Measurements from ENCODE around the gene DCAF11. TPM values are rescaled to one million over a fixed set of nuclear protein-coding genes. Genes with fewer than 3 reads are reported as not detected.

DCAF11 gene
- total and polyA plus RNA-seq, 2 experiments from 2014 or later: 29.1 to 59.8 TPM

DNA sequence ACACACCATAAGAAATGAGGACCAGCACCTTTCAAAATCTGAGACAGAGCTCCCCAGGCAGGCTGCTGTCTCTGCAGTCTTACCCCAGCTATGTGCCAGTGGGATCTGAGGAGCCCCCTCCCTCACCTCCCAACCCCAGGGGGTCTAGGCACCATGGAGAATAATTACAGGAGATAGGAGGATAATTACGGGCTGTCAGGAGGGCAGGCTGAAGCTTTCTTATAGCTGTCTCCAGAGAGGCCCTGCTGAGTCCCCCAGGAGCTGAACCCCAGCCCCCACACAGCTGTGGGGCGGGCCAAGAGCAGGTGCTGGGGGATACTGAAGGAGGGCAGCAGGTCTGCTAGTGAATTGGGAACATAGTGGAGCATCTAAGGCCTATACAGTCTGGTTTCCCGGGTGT, 36.4 kb upstream of the DCAF11 start:
- peaks cover 12% of the 10 kb centered on the region; the same call in 1 of the 2 replicates for H3K27me3 ChIP-seq (replicated peaks; ENCODE audit: insufficient read depth)
- no peaks in the 10 kb centered on the region for H3K79me2 ChIP-seq (ENCODE audit: insufficient read depth)
- 47 to 63% methylated on average over 3 of the region's 3 CpGs for WGBS, 2 experiments (ENCODE audit: low coverage in 1 of 2, low lambda C conversion rate in 2 of 2, missing lambda C conversion rate in 2 of 2)
- H3K4me3 ChIP-seq: no peak overlapping the region
- H3F3A ChIP-seq (ENCODE audit: insufficient read depth): no peaks in the 10 kb centered on the region
- no peaks in the 10 kb centered on the region for H3K36me3 ChIP-seq (ENCODE audit: low read depth)
- no peaks in the 10 kb centered on the region for H3K9me3 ChIP-seq (ENCODE audit: low read depth)
- H3K4me2 ChIP-seq (ENCODE audit: unreplicated experiment): no peak overlapping the region
- in situ Hi-C loops (cut with MboI): no loop called here
- DNase-seq: no peak
- H3K4me1 ChIP-seq (ENCODE audit: insufficient read depth): no peaks in the 10 kb centered on the region
- TF ChIP-seq EZH2phosphoT487 (IDR thresholded peaks at IDR 0.05; ENCODE audit: insufficient read depth, low read depth): no peak
- TF ChIP-seq EZH2 (IDR thresholded peaks at IDR 0.05; ENCODE audit: insufficient read depth, poor library complexity, severe bottlenecking): no peak
- no peak overlapping the region for H3K27ac ChIP-seq
- no peaks in the 10 kb centered on the region for H3K9me2 ChIP-seq (ENCODE audit: insufficient read depth)
- no peak overlapping the region for H3K9ac ChIP-seq
- no peaks in the 10 kb centered on the region for H4K20me1 ChIP-seq (ENCODE audit: insufficient read depth)
- H2AFZ ChIP-seq: no peak overlapping the region

- DNase-seq: no peak
- H3K36me3 ChIP-seq (ENCODE audit: low read depth): no peaks in the 10 kb centered on the region
These were observed 35.0 kb upstream of the DCAF11 start for GRCh38 chr14:24079491-24080141.

GRCh38 chr14:24080142-24080530, 34.4 kb upstream of the DCAF11 start:
- Histone ChIP-seq H2AFZ (no peak overlapping the region), H3K36me3 (ENCODE audit: low read depth) (no peaks in the 10 kb centered on the region), H3K4me1 (ENCODE audit: insufficient read depth) (no peaks in the 10 kb centered on the region), H3K27me3 (replicated peaks; ENCODE audit: insufficient read depth) (peaks cover 14% of the 10 kb centered on the region; the same call in 1 of the 2 replicates), H3K9me3 (ENCODE audit: low read depth) (no peaks in the 10 kb centered on the region), H3K9ac (no peak overlapping the region), H3K9me2 (ENCODE audit: insufficient read depth) (no peaks in the 10 kb centered on the region), H3K4me3 (no peak overlapping the region), H3K4me2 (ENCODE audit: unreplicated experiment) (no peak overlapping the region), H4K20me1 (ENCODE audit: insufficient read depth) (no peaks in the 10 kb centered on the region), H3F3A (ENCODE audit: insufficient read depth) (no peaks in the 10 kb centered on the region), H3K79me2 (ENCODE audit: insufficient read depth) (no peaks in the 10 kb centered on the region), H3K27ac (no peak overlapping the region)
- no peak for TF ChIP-seq EZH2phosphoT487 (IDR thresholded peaks at IDR 0.05; ENCODE audit: insufficient read depth, low read depth)
- no peak for TF ChIP-seq EZH2 (IDR thresholded peaks at IDR 0.05; ENCODE audit: insufficient read depth, poor library complexity, severe bottlenecking)
- in situ Hi-C loops (cut with MboI): no loop called here
- 72 to 76% methylated on average over 6 of the region's 6 CpGs for WGBS, 2 experiments (ENCODE audit: low coverage in 1 of 2, low lambda C conversion rate in 2 of 2, missing lambda C conversion rate in 2 of 2)
- DNase-seq: no peak

More at GRCh38 chr14:24079491-24080141, 35.0 kb upstream of the DCAF11 start:
- no peaks in the 10 kb centered on the region for H3K9me3 ChIP-seq (ENCODE audit: low read depth)
- H3K27me3 ChIP-seq (replicated peaks; ENCODE audit: insufficient read depth): peaks cover 14% of the 10 kb centered on the region; the same call in 1 of the 2 replicates
- no peak overlapping the region for H3K4me2 ChIP-seq (ENCODE audit: unreplicated experiment)
- 80 to 85% methylated on average over 9 of the region's 9 CpGs for WGBS, 2 experiments (ENCODE audit: low coverage in 1 of 2, low lambda C conversion rate in 2 of 2, missing lambda C conversion rate in 2 of 2)
- no peak overlapping the region for H3K9ac ChIP-seq
- in situ Hi-C loops (cut with MboI): no loop called here
- no peaks in the 10 kb centered on the region for H3K79me2 ChIP-seq (ENCODE audit: insufficient read depth)
- TF ChIP-seq EZH2phosphoT487 (IDR thresholded peaks at IDR 0.05; ENCODE audit: insufficient read depth, low read depth) (no peak), EZH2 (IDR thresholded peaks at IDR 0.05; ENCODE audit: insufficient read depth, poor library complexity, severe bottlenecking) (no peak)
- H3K27ac ChIP-seq: no peak overlapping the region
- H2AFZ ChIP-seq: no peak overlapping the region
- no peaks in the 10 kb centered on the region for H3F3A ChIP-seq (ENCODE audit: insufficient read depth)
- no peaks in the 10 kb centered on the region for H4K20me1 ChIP-seq (ENCODE audit: insufficient read depth)
- no peaks in the 10 kb centered on the region for H3K9me2 ChIP-seq (ENCODE audit: insufficient read depth)
- no peaks in the 10 kb centered on the region for H3K4me1 ChIP-seq (ENCODE audit: insufficient read depth)
- no peak overlapping the region for H3K4me3 ChIP-seq

- Histone ChIP-seq H3K9me3 (ENCODE audit: low read depth) (no peaks in the 10 kb centered on the region), H3K9me2 (ENCODE audit: insufficient read depth) (no peaks in the 10 kb centered on the region), H4K20me1 (ENCODE audit: insufficient read depth) (no peaks in the 10 kb centered on the region), H3K27me3 (replicated peaks; ENCODE audit: insufficient read depth) (peaks cover 14% of the 10 kb centered on the region; the same call in 1 of the 2 replicates), H3K36me3 (ENCODE audit: low read depth) (no peaks in the 10 kb centered on the region), H3K9ac (peak overlapping the region; percentile 23), H3K79me2 (ENCODE audit: insufficient read depth) (no peaks in the 10 kb centered on the region), H2AFZ (peak overlapping the region; percentile 81), H3K4me3 (peak overlapping the region; percentile 78), H3K27ac (no peak overlapping the region), H3K4me1 (ENCODE audit: insufficient read depth) (no peaks in the 10 kb centered on the region), H3F3A (ENCODE audit: insufficient read depth) (no peaks in the 10 kb centered on the region), H3K4me2 (ENCODE audit: unreplicated experiment) (peak overlapping the region; percentile 84)
- in situ Hi-C loops (cut with MboI): no loop called here
- TF ChIP-seq EZH2 (IDR thresholded peaks at IDR 0.05; ENCODE audit: insufficient read depth, poor library complexity, severe bottlenecking) (no peak), EZH2phosphoT487 (IDR thresholded peaks at IDR 0.05; ENCODE audit: insufficient read depth, low read depth) (no peak)
- peak; percentile 61 for DNase-seq
- 2 to 3% methylated on average over 65 of the region's 74 CpGs for WGBS, 2 experiments (ENCODE audit: low coverage in 1 of 2, low lambda C conversion rate in 2 of 2, missing lambda C conversion rate in 2 of 2)
These were observed 33.5 kb upstream of the DCAF11 start for GRCh38 chr14:24080888-24081738.

Data from GM23248 (cell line).